Sigmoid colon (tissue), 4 donors: ENCODE data around the gene PAM16.

Source experiments
- CTCF ChIP-seq, 4 experiments: fragments of 450-650 bp in 3 of 4; fragments of 200-600 bp in 1 of 4; IDR thresholded peaks; one replicate each; pipeline ENCODE4 v1.5.1; 2016 to 2019; ENCODE audit warnings: antibody characterized with exemption in 4 of 4, mild to moderate bottlenecking in 3 of 4, moderate library complexity in 2 of 4
- EP300 ChIP-seq, 4 donors: sonication (generic); formaldehyde crosslinking; IDR thresholded peaks; one replicate each; pipeline ENCODE4 v1.6.1; 2017; ENCODE audit warnings: antibody characterized with exemption in 4 of 4
- POLR2A ChIP-seq, 2 donors: fragments of 450-650 bp; IDR thresholded peaks; one replicate each; pipeline ENCODE4 v1.6.1; 2016; ENCODE audit warnings: antibody characterized with exemption in 2 of 2, mild to moderate bottlenecking in 2 of 2, moderate library complexity in 2 of 2
- POLR2AphosphoS5 ChIP-seq, 4 donors: sonication (generic); formaldehyde crosslinking; IDR thresholded peaks; one replicate each; pipeline ENCODE4 v1.6.1; 2017; ENCODE audit warnings: antibody characterized with exemption in 4 of 4

GRCh38 chr16:4328782-4329775 lies 22.0 kb downstream of the PAM16 start:
- no peak for TF ChIP-seq CTCF (IDR thresholded peaks at IDR 0.05)
- TF ChIP-seq POLR2A (IDR thresholded peaks at IDR 0.05) = no peak
- no peak for TF ChIP-seq EP300 (IDR thresholded peaks at IDR 0.05)
- TF ChIP-seq POLR2AphosphoS5 (IDR thresholded peaks at IDR 0.05) = peak in 1 of 4 donors; percentile 22
